GM23338 (cell line): ENCODE data around the gene APOBR.

Experiments
- CREB1 ChIP-seq: fragments of 250-450 bp; sonication (Bioruptor Pico); IDR thresholded peaks from 2 replicates; pipeline ENCODE4 v1.5.0; 2020; ENCODE audit warnings: low read depth, mild to moderate bottlenecking, moderate library complexity
- EZH2 ChIP-seq: fragments of 200-600 bp; sonication (generic); IDR thresholded peaks from one replicate; pipeline ENCODE4 v1.8.0; 2017; ENCODE audit warnings: antibody characterized with exemption, mild to moderate bottlenecking, low read depth; ENCODE audit not compliant: unreplicated experiment
- EZH2phosphoT487 ChIP-seq: fragments of 200-600 bp; sonication (generic); IDR thresholded peaks from one replicate; pipeline ENCODE4 v1.8.1; 2018; ENCODE audit warnings: antibody characterized with exemption; ENCODE audit not compliant: unreplicated experiment
- JUNB ChIP-seq: IDR thresholded peaks from one replicate; pipeline ENCODE4 v1.6.1; 2016; ENCODE audit warnings: antibody characterized with exemption; ENCODE audit not compliant: unreplicated experiment
- POLR2AphosphoS5 ChIP-seq: IDR thresholded peaks from 2 replicates; pipeline ENCODE4 v1.6.1; 2016; ENCODE audit warnings: antibody characterized with exemption, low read depth
- REST ChIP-seq: IDR thresholded peaks from one replicate; pipeline ENCODE4 v1.6.1; 2018; ENCODE audit warnings: antibody characterized with exemption; ENCODE audit not compliant: unreplicated experiment
- STAT1 ChIP-seq: IDR thresholded peaks from one replicate; pipeline ENCODE4 v1.6.1; 2016; ENCODE audit warnings: antibody characterized with exemption; ENCODE audit not compliant: unreplicated experiment
- ZNF331 ChIP-seq: fragments of 250-450 bp; sonication (Bioruptor Pico); IDR thresholded peaks from 2 replicates; pipeline ENCODE4 v1.5.0; 2020; ENCODE audit warnings: low read depth, mild to moderate bottlenecking, moderate library complexity
- TF ChIP-seq, protein P1 (sequence below), 2 experiments: fragments of 200-600 bp in 1 of 2; sonication (generic) in 1 of 2; conservative IDR thresholded peaks; 2 replicates each; pipeline versions ENCODE4 v1.5.1 to v1.6.1; 2016 to 2017; ENCODE audit warnings: antibody characterized with exemption in 2 of 2, low read depth in 2 of 2, mild to moderate bottlenecking in 2 of 2, moderate library complexity in 1 of 2
- TF ChIP-seq, protein P2 (sequence below): IDR thresholded peaks from 2 replicates; pipeline ENCODE4 v1.6.1; 2016; ENCODE audit warnings: antibody characterized with exemption

- TF ChIP-seq, protein P1, sequence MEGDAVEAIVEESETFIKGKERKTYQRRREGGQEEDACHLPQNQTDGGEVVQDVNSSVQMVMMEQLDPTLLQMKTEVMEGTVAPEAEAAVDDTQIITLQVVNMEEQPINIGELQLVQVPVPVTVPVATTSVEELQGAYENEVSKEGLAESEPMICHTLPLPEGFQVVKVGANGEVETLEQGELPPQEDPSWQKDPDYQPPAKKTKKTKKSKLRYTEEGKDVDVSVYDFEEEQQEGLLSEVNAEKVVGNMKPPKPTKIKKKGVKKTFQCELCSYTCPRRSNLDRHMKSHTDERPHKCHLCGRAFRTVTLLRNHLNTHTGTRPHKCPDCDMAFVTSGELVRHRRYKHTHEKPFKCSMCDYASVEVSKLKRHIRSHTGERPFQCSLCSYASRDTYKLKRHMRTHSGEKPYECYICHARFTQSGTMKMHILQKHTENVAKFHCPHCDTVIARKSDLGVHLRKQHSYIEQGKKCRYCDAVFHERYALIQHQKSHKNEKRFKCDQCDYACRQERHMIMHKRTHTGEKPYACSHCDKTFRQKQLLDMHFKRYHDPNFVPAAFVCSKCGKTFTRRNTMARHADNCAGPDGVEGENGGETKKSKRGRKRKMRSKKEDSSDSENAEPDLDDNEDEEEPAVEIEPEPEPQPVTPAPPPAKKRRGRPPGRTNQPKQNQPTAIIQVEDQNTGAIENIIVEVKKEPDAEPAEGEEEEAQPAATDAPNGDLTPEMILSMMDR (conservative IDR thresholded peaks at IDR 0.05; ENCODE audit: low read depth in 2 of 2): no peak
- no peak for TF ChIP-seq EZH2phosphoT487
- TF ChIP-seq STAT1: no peak
- no peak for TF ChIP-seq JUNB
- no peak for TF ChIP-seq POLR2AphosphoS5
- no peak for TF ChIP-seq EZH2
- TF ChIP-seq, protein P2, sequence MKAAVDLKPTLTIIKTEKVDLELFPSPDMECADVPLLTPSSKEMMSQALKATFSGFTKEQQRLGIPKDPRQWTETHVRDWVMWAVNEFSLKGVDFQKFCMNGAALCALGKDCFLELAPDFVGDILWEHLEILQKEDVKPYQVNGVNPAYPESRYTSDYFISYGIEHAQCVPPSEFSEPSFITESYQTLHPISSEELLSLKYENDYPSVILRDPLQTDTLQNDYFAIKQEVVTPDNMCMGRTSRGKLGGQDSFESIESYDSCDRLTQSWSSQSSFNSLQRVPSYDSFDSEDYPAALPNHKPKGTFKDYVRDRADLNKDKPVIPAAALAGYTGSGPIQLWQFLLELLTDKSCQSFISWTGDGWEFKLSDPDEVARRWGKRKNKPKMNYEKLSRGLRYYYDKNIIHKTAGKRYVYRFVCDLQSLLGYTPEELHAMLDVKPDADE: no peak
- no peak for TF ChIP-seq CREB1 (CRISPR knock-in tag)
- no peak for TF ChIP-seq REST
- TF ChIP-seq ZNF331 (CRISPR knock-in tag): no peak
Measured at GRCh38 chr16:28514246-28514645, 19.8 kb downstream of the APOBR start.
